ENCODE data around the gene MALRD1.

DNA sequence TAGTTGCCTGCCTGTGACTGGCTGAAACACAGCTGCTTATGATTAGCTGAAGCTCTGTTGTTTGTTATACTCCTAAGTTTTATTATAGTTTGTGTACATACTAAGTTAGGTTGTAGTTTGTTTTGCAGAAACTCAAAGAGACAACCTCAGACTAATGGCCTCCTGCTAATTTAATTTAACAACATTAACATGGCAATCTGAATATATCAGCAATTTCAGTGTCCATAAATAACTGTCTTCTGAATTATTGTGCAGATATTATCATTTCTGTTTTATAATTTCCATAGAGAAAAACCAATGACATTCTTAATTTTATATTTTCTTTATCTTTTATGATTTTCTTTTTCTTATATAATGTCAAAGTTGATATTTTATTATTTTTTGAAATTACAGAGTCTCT, 469.5 kb downstream of the MALRD1 start:
- TF ChIP-seq CTCF (IDR thresholded peaks at IDR 0.05), result no peak
- TF ChIP-seq, protein P1, sequence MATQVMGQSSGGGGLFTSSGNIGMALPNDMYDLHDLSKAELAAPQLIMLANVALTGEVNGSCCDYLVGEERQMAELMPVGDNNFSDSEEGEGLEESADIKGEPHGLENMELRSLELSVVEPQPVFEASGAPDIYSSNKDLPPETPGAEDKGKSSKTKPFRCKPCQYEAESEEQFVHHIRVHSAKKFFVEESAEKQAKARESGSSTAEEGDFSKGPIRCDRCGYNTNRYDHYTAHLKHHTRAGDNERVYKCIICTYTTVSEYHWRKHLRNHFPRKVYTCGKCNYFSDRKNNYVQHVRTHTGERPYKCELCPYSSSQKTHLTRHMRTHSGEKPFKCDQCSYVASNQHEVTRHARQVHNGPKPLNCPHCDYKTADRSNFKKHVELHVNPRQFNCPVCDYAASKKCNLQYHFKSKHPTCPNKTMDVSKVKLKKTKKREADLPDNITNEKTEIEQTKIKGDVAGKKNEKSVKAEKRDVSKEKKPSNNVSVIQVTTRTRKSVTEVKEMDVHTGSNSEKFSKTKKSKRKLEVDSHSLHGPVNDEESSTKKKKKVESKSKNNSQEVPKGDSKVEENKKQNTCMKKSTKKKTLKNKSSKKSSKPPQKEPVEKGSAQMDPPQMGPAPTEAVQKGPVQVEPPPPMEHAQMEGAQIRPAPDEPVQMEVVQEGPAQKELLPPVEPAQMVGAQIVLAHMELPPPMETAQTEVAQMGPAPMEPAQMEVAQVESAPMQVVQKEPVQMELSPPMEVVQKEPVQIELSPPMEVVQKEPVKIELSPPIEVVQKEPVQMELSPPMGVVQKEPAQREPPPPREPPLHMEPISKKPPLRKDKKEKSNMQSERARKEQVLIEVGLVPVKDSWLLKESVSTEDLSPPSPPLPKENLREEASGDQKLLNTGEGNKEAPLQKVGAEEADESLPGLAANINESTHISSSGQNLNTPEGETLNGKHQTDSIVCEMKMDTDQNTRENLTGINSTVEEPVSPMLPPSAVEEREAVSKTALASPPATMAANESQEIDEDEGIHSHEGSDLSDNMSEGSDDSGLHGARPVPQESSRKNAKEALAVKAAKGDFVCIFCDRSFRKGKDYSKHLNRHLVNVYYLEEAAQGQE (IDR thresholded peaks at IDR 0.05; ENCODE audit: insufficient read depth in 1 of 2, low read depth in 2 of 2, low read length in 1 of 2), result no peak
- no peak for TF ChIP-seq POLR2AphosphoS5 (IDR thresholded peaks at IDR 0.05; ENCODE audit: low read depth, low read length)

All from Panc1 (cell line).